ENCODE results near the gene SETD3.

Gene SETD3

DNA sequence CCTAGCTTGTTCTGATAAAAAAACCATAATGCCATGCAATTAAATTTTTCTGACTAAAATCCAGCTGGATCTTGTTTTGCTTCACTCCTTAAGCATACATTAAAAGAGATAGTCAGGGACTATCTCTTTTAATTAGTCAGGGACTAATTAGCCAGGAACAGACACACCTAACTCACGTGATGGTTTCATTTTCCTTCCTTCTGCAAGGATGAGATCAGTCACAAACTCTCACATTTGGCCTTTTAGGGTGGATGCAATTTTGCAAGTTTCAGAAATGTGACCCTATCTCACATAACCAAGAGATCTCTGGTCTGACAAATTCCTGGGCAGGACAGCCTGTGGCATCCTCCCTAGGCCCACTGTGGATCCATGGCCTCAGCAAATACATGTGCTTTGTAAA lies 62.4 kb downstream of the SETD3 start:
- DNase-seq, result no peak

GRCh38 chr14:99416909-99417308 lies 63.8 kb downstream of the SETD3 start:
- no peak for DNase-seq

DNA sequence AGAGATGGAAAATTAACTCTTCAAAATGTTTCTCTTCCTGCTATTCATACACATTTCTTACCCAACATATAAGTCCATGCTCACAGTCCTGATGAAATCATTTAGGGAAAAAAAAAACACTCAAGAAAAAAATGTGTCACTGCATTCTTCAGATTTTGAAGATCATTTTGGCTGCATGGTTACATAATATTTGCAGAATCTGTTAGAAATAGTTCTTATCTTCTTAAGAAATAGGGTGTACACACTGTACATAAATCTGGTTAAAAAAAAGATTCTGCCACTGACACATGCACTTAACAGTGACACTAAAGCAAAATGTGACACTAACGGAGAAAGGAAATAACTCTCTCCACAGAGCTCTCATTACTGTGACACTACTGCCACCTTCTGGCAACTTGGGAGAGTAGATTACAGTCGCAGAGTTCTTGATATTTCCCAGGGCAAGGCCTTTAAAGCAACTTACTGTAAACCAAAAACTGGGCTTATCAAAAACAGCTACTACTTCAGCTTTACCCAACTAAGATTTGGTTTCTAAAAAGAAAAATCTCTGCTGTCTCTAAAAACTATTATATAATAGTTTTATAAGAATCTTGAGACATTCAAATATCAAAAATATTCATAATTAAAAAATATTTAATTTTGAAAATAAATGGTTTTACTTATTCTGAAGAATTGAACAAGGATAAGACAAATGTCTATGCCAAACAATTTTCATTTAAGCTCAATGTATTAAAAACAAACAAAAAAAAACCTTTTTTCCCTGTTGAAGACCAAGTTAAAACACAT lies 65.0 kb downstream of the SETD3 start:
- peak; percentile 74 for DNase-seq

GRCh38 chr14:99413911-99414310 lies 66.7 kb downstream of the SETD3 start:
- no peak for DNase-seq

DNA sequence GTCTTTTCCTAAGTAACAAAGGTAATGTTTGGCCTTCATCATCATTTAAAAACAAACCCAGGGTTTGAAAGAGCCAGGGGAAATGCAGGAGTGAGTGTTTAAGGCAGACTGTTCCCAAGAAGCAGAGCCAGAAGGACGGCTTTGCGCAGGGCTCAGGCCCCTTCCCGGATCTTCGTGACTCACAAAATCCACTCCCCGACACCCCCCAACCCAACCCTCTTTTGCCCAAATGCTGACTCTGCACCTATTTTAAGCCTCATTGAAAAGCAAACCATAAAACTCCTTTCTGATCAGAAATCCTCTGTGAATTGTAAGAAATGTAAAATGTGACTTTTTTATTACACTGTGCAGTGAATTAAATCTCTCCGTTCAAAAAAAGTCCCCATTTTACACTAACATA lies 67.5 kb downstream of the SETD3 start:
- no peak for DNase-seq

DNA sequence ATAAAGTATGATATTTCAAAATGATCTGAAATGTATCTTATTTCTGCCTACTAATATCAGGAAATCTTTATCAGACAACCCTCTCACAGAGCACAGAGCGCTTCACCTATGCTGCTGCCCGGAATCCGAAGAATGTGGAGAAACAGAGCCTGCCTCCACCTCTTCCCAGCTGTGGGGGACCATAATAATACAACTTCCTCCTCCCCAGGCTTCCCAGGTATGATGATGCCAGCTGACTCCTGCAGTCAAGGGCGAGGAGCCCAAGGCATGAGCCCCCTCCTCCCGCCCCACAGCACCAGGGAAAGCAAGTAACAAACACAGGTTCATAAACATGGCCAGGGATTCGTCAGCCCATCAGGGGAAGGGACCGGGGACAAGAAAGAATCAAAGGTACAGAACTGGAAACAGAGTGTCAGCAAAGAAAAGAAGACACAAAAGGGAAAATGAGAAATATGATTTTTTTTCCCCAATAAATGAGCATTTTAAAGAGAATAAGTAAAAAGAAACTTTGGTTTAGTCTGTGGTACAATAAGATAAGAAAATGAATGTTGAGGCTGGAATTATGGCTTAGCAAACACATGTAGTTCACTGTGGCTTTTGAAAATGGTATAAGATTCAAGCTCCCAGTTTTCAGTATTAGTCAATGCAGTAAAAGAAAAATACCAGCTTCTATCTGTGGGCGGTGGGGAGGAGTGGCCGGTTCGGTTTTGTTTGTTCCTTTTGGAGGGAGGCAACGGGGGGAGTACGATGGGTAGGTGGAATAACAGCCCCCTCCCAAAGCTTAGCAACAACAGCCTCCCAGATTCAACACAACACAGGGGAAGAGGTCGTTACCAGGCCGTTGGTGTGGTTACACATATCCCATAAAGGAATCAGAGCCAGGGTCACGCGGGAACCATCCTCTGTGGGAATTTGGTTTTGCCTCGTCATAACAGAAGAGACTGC lies 68.3 kb downstream of the SETD3 start:
- DNase-seq, result peak; percentile 24

DNA sequence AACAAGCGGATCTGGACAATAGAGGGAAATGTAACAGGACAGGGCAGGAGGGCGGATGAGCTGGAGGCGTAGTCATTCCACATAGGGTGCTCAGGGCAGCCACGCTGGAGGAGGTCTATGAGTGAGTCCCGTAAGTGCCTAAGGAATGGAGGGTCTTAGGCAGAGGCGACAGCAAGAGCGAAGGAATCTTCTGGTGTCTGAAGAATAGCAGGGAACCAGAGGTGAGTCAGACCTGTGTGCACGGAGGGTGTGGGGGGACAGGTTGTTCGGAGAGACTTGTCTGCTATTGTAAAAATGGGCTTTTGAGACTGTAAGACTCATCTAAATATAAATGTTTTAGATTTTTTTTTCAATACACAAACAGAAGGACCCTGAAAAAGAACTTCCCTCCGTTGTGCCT lies 70.6 kb downstream of the SETD3 start:
- DNase-seq, result no peak

- no peak for DNase-seq
These were observed 71.7 kb downstream of the SETD3 start for GRCh38 chr14:99408971-99409289.

GRCh38 chr14:99408286-99408970 lies 72.2 kb downstream of the SETD3 start:
- no peak for DNase-seq

GRCh38 chr14:99407416-99407815 lies 73.2 kb downstream of the SETD3 start:
- DNase-seq, result no peak

- DNase-seq, result no peak
These were observed 77.7 kb downstream of the SETD3 start for GRCh38 chr14:99402950-99403349.

DNA sequence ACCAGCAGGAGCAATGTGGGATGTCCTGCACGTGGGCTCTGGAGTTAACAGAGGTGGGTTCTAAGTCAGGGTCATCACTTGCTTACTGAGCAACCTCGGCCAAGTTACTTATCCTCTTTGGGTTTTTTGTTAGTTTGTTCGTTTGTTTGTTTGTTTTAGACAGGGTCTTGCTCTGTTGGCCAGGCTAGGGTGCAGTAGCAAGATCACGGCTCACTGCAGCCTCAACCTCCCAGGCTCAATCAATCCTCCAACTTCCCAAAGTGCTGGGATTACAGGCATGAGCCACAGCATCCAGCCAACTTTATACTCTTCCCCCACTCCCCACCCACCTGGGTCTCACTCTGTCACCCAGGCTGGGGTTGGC lies 78.4 kb downstream of the SETD3 start:
- no peak for DNase-seq

DNA sequence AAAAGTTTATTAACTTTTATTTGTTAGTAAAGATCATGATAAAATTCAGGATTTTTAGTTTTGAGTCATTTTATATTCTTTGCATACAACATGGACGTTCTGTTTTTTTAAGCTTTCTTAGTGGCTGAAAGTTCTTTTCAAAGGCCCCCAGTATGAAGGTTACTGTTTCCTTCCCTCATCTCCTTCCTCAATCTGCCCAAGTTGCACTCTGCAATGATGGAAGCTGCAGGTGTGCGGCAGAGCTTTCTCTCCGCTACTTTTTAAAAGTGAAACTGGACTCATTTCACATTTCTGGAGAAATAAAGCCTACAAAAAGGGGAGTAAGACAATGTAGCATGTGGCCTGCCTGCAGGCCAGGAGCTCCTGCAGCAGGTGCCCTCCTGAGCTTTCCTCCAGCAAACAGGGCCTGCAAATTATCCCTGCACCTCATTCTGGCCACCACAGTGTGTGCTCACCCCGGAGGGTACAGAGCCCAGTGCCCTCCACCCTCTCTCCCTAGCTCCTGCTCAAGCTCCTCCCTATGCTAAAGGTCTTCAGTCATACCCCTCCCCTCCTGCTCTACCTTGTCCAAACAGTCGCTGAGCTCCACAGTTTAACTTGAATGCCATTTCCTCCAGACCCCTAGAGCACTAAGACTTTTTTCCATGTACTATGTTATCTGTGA lies 78.9 kb downstream of the SETD3 start:
- no peak for DNase-seq

DNA sequence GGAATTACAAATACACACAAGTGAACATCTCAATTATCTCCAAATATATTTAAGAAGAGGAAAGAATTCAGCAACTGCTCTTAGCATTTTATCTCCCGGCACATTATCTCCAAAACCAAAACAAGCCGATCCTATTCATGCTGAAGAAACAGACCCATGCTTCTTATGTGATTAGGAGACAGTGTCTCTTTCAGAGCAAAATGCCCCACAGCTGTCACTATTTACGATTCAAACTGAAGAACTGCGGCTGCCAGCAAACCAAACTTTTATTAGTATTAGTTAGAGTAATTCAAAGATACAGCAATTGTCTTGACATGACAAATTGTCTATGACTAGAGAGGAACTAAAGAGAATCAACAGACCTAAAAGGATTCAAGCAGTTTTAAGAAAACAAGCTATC lies 79.4 kb downstream of the SETD3 start:
- no peak for DNase-seq

DNA sequence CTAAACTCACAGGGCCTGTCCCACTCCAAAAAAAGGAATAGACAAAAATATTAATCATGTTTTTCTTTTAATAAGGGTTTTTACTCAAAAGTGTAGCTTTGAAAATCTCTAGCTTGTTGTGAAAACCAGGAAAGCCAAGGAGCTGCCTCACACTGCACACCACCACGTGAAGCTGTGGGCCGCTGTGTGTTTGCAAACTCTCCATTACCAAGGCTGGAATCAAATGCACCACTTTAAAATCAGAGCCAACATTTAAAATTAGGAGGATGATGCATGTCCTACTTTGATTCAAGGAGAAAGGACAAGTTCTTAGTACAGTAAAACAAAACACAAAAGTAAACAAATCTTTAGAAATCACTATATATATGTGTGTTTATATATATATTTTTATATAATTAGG lies 83.0 kb downstream of the SETD3 start:
- no peak for DNase-seq

GRCh38 chr14:99395909-99396530 lies 84.6 kb downstream of the SETD3 start:
- DNase-seq, result peak; percentile 53

- no peak for DNase-seq
These were observed 86.0 kb downstream of the SETD3 start for GRCh38 chr14:99394602-99395156.

- DNase-seq, result peak; percentile 37
These were observed 87.5 kb downstream of the SETD3 start for GRCh38 chr14:99393059-99393655.

DNA sequence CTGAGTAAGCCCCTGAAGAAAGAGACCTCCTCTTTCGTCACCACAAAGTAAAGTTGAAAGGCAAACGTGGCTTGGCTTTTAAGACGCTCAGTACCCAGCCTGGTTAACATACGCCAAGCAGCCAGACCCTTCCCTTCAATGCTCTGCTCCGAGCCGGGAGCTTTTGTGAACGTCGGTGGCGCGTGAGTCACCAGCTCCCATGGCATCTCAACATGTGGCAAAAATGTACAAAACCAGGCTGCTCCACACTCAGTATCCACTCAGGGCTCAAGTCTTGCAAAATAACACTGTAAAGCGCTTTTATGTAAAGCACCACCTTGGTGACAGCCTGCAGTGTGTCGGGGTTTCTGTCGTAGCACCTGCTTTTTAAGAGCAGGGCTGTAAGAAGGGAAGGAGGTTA lies 89.0 kb downstream of the SETD3 start:
- DNase-seq, result no peak

DNA sequence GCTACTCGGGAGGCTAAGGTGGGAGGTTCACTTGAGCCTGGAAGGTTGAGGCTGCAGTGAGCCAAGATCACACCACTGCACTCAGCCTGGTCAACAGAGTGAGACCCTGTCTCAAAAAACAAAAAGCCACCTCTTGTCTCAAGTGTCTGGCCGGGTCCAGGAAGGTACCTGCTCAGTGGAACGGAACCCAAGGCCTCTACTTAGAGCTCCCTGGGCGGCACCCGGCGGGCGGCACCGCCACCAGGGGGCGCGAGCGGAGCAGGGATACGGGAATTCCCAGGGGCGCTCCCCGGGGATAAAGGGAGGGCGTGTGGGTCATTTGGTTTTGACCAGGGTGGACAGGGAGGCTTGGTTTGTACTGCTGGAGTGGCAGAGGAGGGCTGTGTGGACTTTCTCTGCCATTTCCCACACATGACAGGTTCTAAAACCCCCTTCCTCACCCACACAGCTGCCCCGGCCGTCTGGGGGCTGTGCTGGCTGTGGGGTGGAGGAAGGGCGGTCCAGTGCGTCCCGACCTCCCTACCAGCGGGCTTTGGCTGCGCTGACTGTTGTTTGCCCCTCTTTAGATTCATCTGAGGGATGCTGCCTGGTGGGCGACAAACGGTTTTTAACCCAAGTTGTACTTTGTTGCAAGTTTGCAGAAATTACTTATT lies 91.4 kb downstream of the SETD3 start:
- DNase-seq, result peak; percentile 38

DNA sequence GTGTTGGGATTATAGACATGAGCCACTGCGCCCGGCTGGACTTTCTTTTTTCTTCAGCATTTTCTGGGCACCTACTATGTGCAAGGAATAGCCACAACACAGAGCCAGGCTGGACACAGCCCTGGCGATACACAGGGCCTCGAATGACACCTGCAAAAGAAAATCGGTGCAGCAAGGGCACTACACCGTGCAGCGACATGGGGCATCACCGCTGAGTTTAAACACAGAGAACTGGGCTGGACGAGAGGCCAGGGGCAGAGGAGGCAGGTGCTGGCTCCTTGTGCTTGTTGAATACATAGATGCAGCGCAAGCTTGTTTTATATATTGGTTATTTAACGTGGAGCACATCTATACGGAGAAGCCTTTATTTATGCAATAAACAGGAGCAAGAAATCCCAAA lies 92.4 kb downstream of the SETD3 start:
- no peak for DNase-seq

Measured in stimulated activated CD4-positive, alpha-beta T cell treated with anti-CD3 and anti-CD28 coated beads, Interleukin-4, amount 100 ng/mL, for 24 hours (primary cell).